DND-41 (cell line): Measurements from ENCODE around the gene ZNF285.

Experiments used
- ATAC-seq: fragments of 200-7000 bp; cut with Tn5 transposase; 3 replicates; pipeline ENCODE4 v1.9.1; 2021; ENCODE audit warnings: low read depth; ENCODE audit not compliant: insufficient read depth
- DNase-seq: peaks from one replicate; pipeline ENCODE4 v3.0.0-alpha.2; 2020
- H2AFZ ChIP-seq: 2 replicates; pipeline ENCODE4 v1.6.0; 2012; ENCODE audit warnings: low read depth, low read length
- H3K27ac ChIP-seq: 2 replicates; pipeline ENCODE4 v1.5.1; 2012; ENCODE audit warnings: low read length, inconsistent platforms
- H3K27me3 ChIP-seq: fragments of 200-600 bp; sonication (generic); 2 replicates; pipeline ENCODE4 v1.6.0; 2012; ENCODE audit warnings: low read length, mild to moderate bottlenecking, inconsistent platforms; ENCODE audit not compliant: insufficient read depth, poor library complexity
- H3K36me3 ChIP-seq: 2 replicates; pipeline ENCODE4 v1.5.1; 2012; ENCODE audit warnings: low read length, inconsistent platforms; ENCODE audit not compliant: insufficient read depth
- H3K4me1 ChIP-seq: 2 replicates; pipeline ENCODE4 v1.5.1; 2012; ENCODE audit warnings: mild to moderate bottlenecking, low read length; ENCODE audit not compliant: insufficient read depth
- H3K4me2 ChIP-seq: 2 replicates; pipeline ENCODE4 v1.6.0; 2012; ENCODE audit warnings: mild to moderate bottlenecking, moderate library complexity, low read length, inconsistent platforms; ENCODE audit not compliant: insufficient read depth
- H3K4me3 ChIP-seq, 2 experiments: fragments of 200-600 bp in 1 of 2; shearing (Covaris generic) in 1 of 2; 2 replicates each; pipeline ENCODE4 v1.5.1; 2012 to 2016; ENCODE audit warnings: inconsistent platforms in 2 of 2, low read length in 2 of 2, mild to moderate bottlenecking in 2 of 2, low read depth in 1 of 2, moderate library complexity in 1 of 2
- H3K79me2 ChIP-seq: 2 replicates; pipeline ENCODE4 v1.6.0; 2012; ENCODE audit warnings: low read length, inconsistent platforms; ENCODE audit not compliant: insufficient read depth
- H3K9ac ChIP-seq: 2 replicates; pipeline ENCODE4 v1.6.0; 2012; ENCODE audit warnings: low read depth, mild to moderate bottlenecking, inconsistent platforms, low read length, moderate library complexity
- H3K9me3 ChIP-seq: 2 replicates; pipeline ENCODE4 v1.5.1; 2012; ENCODE audit warnings: low read length, moderate library complexity, mild to moderate bottlenecking, inconsistent platforms; ENCODE audit not compliant: insufficient read depth, severe bottlenecking
- H4K20me1 ChIP-seq: 2 replicates; pipeline ENCODE4 v1.6.0; 2012; ENCODE audit warnings: low read length; ENCODE audit not compliant: insufficient read depth
- CTCF ChIP-seq: IDR thresholded peaks from 2 replicates; pipeline ENCODE4 v1.5.1; 2012; ENCODE audit warnings: borderline replicate concordance, low read length, moderate library complexity, mild to moderate bottlenecking; ENCODE audit not compliant: poor library complexity, severe bottlenecking; ENCODE audit errors: extremely low read depth
- EZH2 ChIP-seq: IDR thresholded peaks from 3 replicates; pipeline ENCODE4 v1.6.1; 2012; ENCODE audit warnings: borderline replicate concordance, low read depth, mild to moderate bottlenecking, moderate library complexity, low read length, inconsistent platforms; ENCODE audit not compliant: severe bottlenecking

ZNF285 gene

GRCh38 chr19:44401139-44402115, at the start of gene ZNF285:
ZNF285 (minus strand) TSS chr19:44401608; CDS start chr19:44397213, 4,395 bp downstream.
- H3K27ac ChIP-seq = no peak within 1 kb of the TSS

GRCh38 chr19:44447916-44448674, 46.7 kb upstream of the ZNF285 start, which contains the start of gene ZNF229:
ZNF229 (minus strand) TSS chr19:44448472; CDS start chr19:44442847, 5,625 bp downstream.
- H3K4me1 ChIP-seq = no peaks in the 10 kb centered on the region
- H3K4me2 ChIP-seq = no peak within 1 kb of the TSS
- no peaks in the 10 kb centered on the region for H4K20me1 ChIP-seq
- no peaks in the 10 kb centered on the region for H3K36me3 ChIP-seq
- ATAC-seq (no peak), DNase-seq (no peak)
- no peaks in the 10 kb centered on the region for H3K27me3 ChIP-seq
- no peak within 1 kb of the TSS for H2AFZ ChIP-seq
- no peak within 1 kb of the TSS for H3K4me3 ChIP-seq
- no peaks in the 10 kb centered on the region for H3K79me2 ChIP-seq
- no peak within 1 kb of the TSS for H3K27ac ChIP-seq
- peaks cover 20% of the 10 kb centered on the region for H3K9me3 ChIP-seq
- H3K9ac ChIP-seq = no peak within 1 kb of the TSS
- TF ChIP-seq CTCF (no peak), EZH2 (no peak)

More at GRCh38 chr19:44401139-44402115, at the start of gene ZNF285:
- Histone ChIP-seq H2AFZ (no peak within 1 kb of the TSS), H4K20me1 (no peaks in the 10 kb centered on the region), H3K79me2 (no peaks in the 10 kb centered on the region), H3K4me1 (no peaks in the 10 kb centered on the region), H3K4me3 (no peak within 1 kb of the TSS), H3K4me2 (no peak within 1 kb of the TSS), H3K27me3 (no peaks in the 10 kb centered on the region), H3K9me3 (no peaks in the 10 kb centered on the region), H3K36me3 (no peaks in the 10 kb centered on the region), H3K9ac (no peak within 1 kb of the TSS)
- ATAC-seq = no peak
- DNase-seq = no peak
- TF ChIP-seq CTCF (no peak), EZH2 (no peak)

GRCh38 chr19:44438441-44438840, 37.0 kb upstream of the ZNF285 start:
- Histone ChIP-seq H3K79me2 (no peaks in the 10 kb centered on the region), H3K9ac (no peak overlapping the region), H3K4me3 (no peak overlapping the region), H3K36me3 (no peaks in the 10 kb centered on the region), H3K27ac (no peak overlapping the region), H2AFZ (no peak overlapping the region), H4K20me1 (no peaks in the 10 kb centered on the region), H3K4me2 (no peak overlapping the region), H3K4me1 (no peaks in the 10 kb centered on the region), H3K9me3 (peaks cover under 1% of the 10 kb centered on the region), H3K27me3 (no peaks in the 10 kb centered on the region)
- DNase-seq (no peak), ATAC-seq (no peak)
- TF ChIP-seq CTCF (no peak), EZH2 (no peak)
